HG03139 (cell line): ENCODE results near the gene NR4A1.

Source experiments
- ATAC-seq: cut with Tn5 transposase; IDR thresholded peaks from one replicate; pipeline ENCODE4 v1.9.1; 2021; ENCODE audit not compliant: unreplicated experiment

The NR4A1 gene

GRCh38 chr12:52057638-52058576 is 6.7 kb downstream of the NR4A1 start:
- no peak for ATAC-seq

GRCh38 chr12:52058631-52059361 is 7.6 kb downstream of the NR4A1 start:
- ATAC-seq, result no peak

DNA sequence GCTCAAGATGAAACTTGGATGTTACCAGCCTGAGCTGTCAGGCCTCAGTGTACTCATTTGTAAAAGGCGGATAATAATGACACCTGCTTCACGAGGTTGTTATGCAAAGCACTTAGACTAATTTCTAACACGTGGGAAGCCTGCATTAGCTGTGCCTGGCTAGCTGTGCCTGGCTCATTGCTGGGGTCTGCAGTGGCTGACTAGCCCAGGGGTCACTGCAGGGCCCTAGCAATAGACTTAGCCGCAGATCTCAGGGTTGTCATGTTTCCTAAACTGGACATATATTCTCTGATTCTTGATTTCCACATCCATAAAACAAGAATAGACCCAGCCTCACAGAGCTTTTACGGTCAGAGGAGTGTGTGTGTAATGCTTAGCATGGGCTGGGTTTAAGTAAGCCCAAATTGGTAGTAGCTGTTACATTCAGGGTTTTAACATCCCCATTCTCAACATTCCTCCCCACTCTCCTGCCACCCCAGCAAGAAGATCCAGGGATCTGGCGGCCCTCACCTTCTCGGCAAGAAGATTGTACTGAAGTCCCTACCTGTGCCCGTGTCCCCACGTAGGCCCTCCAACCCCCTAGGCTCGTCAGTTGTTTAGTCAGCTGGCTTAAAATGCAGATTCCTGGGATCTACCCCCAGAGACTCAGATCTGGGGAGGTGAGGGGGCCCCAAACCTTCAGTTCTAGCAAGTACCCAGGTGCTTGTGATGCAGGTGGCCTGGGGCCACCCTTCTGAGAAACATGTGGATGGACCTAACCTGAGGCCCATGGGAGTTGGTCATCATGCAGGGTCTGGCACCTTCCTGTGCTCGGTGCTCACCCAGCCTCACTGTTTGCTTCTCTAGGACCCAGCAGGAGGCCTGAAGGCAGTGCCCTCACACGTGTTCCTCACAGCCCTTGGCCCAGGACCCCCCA is 8.6 kb downstream of the NR4A1 start:
- ATAC-seq, result no peak

DNA sequence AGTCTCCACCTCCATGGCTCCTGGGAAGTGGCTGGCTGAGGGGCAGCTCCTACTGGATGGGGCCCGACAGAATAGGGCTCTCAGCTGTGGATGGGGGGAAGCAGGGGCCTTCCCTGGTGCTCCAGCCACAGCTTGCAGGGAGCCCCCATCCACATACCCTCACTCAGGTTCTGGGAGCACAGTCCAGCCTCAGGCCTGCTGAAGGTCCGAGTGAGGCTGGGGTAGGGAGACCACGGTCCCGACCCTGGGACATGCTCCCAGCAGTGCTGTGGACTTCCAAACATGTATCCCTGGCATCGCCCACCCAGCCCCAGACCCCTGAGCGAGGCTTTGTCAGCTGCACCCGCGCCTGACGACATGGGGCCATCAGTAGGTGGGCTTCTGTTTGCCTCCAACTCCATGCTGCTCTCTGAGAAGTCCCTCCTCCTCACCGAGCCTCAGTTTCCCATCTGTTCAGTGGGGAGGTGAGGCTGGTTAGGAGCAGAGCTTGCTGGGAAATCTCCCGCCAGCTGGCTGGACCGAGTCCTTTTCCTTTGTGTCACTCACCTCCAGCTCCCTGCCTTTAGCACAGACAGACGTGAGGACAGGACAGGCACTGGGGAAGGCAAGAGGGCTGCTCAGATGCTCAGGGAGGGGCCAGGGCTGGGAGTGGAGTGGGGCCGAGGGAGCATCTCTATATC is 9.4 kb downstream of the NR4A1 start:
- no peak for ATAC-seq

DNA sequence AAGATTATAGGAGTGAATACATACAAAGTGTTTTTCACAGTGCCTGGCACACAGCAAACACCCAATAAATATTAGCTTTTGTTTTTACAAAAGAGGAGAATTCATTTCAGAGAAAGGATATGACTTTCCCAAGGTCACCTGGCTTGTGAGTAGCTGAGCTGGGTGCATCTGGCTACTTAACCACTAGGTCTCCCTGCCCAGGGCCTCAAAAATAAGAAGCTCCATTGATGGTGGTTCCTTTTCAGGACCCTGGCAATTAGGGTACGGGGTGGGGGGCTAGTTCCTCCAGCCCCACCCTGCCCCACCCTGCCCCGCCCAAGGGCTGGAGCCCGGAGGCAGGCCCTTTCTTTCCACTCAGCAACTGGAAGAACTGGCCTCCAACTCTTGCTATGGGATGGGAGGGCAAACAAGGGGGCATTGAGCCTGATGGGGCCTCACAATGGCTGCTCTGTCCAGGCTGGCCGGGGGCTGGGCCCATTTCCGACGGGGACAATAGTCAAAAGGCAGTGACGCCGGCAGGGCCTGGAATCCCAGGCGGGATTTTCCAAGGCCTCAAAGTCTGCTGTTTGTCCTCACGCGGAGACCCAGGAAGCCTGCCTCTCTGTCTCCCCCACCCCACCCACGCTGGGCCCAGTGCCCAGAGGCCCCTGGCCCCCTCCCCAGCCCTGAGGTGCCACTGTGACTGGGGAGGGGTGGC is 10.4 kb downstream of the NR4A1 start:
- ATAC-seq, result no peak

GRCh38 chr12:52062167-52063081 is 11.2 kb downstream of the NR4A1 start:
- no peak for ATAC-seq

GRCh38 chr12:52063082-52063924 is 12.1 kb downstream of the NR4A1 start:
- ATAC-seq, result no peak

DNA sequence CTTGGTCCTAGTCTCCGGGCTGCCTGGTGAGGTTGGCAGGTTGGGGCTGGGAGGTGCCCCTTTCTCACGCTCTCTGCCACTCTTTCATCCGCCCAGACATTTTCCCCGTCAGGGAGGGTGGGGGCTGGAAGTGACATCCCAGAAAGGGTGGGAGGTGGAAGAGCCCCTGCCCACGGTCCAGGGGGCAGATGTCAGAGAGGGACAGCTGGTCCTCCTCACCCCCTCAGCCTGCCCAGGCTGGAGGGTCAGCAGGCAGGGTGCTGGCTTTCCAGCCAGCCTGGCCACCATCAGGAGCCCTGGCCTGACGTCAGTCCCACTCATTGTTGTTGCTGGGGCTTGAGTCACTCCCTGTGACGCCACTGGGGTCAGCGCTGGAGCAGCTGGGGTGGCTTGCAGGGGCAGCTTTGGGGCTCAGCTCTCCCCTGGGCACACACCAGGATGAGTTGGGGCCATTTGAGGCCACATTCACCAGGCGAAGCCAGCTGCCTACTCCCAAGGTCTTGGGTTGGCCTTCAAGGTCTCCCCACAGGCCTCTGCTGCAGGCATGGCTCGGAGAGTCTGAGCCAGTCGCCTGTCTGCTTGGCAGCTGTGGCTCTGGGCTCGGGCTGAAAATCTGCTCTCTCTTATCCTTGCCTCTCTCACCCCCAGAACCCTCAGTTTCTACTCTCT is 12.9 kb downstream of the NR4A1 start:
- ATAC-seq, result no peak

GRCh38 chr12:52066346-52067080 is 15.3 kb downstream of the NR4A1 start:
- ATAC-seq, result no peak

DNA sequence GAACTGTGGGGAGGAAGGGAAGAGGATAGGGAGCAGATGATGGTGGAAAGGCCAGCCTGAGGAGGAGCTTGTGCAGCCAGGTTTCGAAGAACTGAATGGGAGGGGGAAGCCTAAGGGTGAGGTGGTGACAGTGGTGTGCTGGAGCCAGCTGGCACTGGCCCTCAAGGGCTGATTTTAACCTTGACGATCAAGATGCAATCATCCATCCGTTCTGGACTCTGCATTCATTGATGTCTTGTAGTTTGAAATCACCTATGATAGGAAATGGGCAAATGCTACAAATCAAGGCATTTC is 15.8 kb downstream of the NR4A1 start:
- no peak for ATAC-seq

DNA sequence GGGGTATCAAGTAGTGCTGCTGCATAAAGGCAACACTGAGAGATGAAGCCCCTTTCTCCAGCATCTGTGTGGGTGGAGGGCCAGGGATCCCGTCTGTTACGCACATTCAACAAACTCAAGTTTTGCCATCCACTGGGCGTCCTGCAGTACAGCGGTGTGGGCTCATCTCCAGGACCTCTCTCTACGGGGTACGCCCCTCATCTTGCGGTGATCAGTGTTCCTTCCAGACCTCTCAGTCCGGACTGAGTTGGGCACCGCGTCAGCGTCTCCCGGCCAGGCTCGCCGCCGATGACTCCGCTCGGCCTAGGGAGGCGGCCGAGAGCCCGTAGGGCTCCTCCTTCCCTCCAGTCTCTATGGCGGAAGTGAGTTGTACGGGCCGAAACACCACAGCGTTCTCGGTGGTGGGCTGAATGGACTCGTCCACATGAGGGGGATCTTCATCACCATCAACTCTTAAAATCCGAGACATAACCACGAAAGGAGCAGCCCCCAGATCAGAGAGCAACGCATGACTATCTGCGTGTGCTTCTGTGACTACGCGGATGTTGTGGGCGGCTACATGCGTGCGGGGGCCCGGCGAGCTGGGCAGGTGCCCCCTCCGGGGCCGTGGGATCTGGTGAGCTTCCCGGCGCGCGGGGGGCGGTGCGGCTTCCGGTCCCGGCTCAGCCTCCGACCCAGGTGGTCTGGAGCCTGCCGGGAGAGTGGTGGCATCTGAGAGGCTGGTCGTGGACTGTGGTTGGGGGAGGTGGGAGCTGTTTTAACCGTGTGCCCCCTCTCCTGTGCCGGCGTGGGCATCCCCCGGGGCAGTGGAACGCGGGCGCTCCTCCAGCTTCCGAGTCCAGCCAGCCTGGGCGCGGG is 18.3 kb downstream of the NR4A1 start, which contains the start of gene ATG101:
Gene ATG101, plus strand, starts transcription at position 652 of the 858 bp plus-strand sequence. CDS start 3,673 bp downstream, outside the sequence.
- ATAC-seq, result peak; percentile 90

DNA sequence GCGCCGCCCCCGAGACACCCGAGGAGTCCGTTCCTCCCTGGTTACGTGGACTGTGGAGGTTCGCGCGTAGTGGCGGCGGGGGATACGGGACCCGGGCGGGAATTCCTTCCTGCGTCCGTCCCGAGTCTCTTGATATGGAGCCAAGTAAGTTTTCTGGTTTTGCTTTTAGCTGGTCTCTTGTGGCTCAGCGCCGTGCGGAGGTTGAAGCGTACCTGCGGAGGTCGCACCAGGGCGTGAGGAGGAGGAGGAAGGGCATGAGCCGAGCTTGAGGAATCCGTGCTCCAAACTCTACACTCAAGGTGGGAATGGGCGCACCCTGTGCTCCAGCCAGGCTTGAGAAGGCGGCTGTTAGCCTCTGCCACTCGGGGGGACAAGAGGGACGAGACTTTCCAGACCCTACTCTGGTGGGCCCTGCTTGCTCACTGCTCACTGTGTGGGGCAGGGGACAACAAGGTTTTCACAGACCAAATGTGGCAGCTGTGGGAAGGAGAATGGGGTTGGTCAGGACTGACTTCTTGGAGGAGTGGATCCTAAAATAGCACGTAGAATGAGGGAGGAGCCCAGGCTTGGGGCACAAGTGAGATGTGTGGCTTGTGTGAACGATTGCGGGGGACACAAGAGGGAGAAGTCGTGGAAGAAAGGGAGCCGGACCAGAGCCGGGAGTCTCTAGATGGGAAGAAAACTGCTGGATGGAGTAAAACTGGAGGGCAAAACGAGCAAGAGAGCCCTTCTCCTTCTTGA is 19.1 kb downstream of the NR4A1 start:
- peak; percentile 7 for ATAC-seq

- ATAC-seq, result no peak
Observed at GRCh38 chr12:52073531-52074381, 22.5 kb downstream of the NR4A1 start.
